ENCODE results near the gene KIF1B.
"Not testable (repeated sequence)": the region's sequence is repeated elsewhere in the genome, so short reads cannot be mapped to it uniquely, and the experiment has no call there.

Gene KIF1B

GRCh38 chr1:10426535-10426848 lies 216.1 kb downstream of the KIF1B start:
- DNase-seq (ENCODE audit: low spot score): not testable (repeated sequence)

GRCh38 chr1:10428984-10429383 lies 218.6 kb downstream of the KIF1B start:
- no peak for DNase-seq (ENCODE audit: low spot score)

- DNase-seq (ENCODE audit: low spot score): no peak
Observed at GRCh38 chr1:10429868-10430215, 219.5 kb downstream of the KIF1B start.

- peak; percentile 83 for DNase-seq (ENCODE audit: low spot score)
Observed at GRCh38 chr1:10430216-10431069, 220.1 kb downstream of the KIF1B start, which contains the start of gene CENPS. CENPS (plus strand) TSS chr1:10430433; CDS start chr1:10430518, 85 bp downstream.
